Cardiac fibroblast (primary cell): ENCODE data around the gene AHCYL2.

ENCODE experiments used
- DNase-seq, 2 donors: peaks; one replicate each; pipeline versions ENCODE4 v3.0.0 to v3.0.0-alpha.2; 2010; ENCODE audit warnings: low read depth in 2 of 2
- H3K4me3 ChIP-seq, 2 donors: replicated peaks in 1 of 2; 1 replicate in 1 of 2; 2 replicates in 1 of 2; pipeline ENCODE4 v1.5.1; 2011; ENCODE audit warnings: low read depth in 2 of 2, low read length in 2 of 2, mild to moderate bottlenecking in 2 of 2, moderate library complexity in 1 of 2
- TF ChIP-seq, protein P1 (sequence below): IDR thresholded peaks from one replicate; pipeline ENCODE4 v1.5.1; 2011; ENCODE audit warnings: low read depth, mild to moderate bottlenecking, low read length, inconsistent platforms

The AHCYL2 gene

GRCh38 chr7:129370812-129371211, 146.0 kb downstream of the AHCYL2 start:
- TF ChIP-seq, protein P1, sequence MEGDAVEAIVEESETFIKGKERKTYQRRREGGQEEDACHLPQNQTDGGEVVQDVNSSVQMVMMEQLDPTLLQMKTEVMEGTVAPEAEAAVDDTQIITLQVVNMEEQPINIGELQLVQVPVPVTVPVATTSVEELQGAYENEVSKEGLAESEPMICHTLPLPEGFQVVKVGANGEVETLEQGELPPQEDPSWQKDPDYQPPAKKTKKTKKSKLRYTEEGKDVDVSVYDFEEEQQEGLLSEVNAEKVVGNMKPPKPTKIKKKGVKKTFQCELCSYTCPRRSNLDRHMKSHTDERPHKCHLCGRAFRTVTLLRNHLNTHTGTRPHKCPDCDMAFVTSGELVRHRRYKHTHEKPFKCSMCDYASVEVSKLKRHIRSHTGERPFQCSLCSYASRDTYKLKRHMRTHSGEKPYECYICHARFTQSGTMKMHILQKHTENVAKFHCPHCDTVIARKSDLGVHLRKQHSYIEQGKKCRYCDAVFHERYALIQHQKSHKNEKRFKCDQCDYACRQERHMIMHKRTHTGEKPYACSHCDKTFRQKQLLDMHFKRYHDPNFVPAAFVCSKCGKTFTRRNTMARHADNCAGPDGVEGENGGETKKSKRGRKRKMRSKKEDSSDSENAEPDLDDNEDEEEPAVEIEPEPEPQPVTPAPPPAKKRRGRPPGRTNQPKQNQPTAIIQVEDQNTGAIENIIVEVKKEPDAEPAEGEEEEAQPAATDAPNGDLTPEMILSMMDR, result no peak
- no peak overlapping the region for H3K4me3 ChIP-seq

DNA sequence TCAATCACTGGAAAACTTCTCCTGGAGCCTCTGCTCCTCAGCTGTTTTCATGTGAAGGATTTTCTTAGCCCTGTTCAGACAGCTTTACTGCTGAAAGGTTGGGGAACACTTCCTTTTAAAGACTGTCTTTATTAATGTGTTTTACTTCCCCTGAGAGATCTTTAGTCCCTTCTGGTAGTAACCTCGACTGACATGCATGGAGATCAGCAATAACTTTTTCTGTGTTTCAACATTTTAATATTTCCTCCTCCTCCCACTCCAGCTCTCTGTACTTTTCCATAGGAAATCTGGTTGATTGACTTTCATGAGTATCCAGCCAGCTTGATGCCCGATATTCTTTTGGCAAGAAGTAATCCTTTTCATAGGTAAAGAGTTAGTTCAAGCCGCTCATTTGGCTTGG, 146.7 kb downstream of the AHCYL2 start:
- TF ChIP-seq, protein P1, result no peak
- no peak overlapping the region for H3K4me3 ChIP-seq
- no peak for DNase-seq

More at GRCh38 chr7:129370812-129371211, 146.0 kb downstream of the AHCYL2 start:
- DNase-seq, result peak in 1 of 2 donors; percentile 4

- no peak overlapping the region for H3K4me3 ChIP-seq
- TF ChIP-seq, protein P1, result no peak
- no peak for DNase-seq
Measured at GRCh38 chr7:129373651-129374428, 149.0 kb downstream of the AHCYL2 start.

DNA sequence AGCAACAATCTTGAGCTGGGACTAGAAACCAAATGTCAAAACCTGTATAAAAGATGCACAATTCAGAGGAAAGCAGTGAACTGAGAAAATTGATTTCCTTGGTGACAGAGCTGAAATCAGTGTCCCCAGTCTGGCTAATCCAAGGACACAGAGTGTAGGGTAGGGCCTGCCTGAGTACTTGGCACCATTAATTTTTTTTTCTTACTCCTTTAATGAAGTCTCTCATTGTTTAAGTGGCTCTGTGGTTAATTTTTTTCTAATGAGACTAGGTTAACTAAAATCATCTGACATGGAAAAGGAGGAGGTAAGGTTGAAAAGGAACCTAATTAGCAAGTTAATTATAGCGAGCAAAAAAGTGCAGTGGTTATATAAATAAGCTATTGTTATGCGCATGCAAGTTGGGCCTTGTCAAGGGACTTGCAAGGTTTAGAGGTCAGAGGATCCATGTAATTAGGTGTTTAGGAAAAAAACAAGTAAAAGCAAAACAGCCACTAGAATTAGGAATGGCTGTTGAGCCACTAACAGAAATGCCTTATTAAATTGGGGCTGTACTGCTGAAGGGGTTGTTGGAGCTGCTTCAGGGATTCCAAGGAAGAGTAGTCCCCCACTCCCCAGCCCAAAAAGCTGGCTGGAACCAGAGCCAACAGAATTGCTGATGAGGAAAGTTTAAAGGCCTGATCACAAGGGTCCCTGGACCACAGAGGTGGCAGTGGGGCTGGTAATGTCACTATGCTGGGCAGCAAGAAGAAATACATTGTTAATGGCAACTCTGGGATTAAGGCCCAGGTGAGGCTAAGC, 150.5 kb downstream of the AHCYL2 start:
- H3K4me3 ChIP-seq, result no peak overlapping the region
- TF ChIP-seq, protein P1, result no peak
- DNase-seq, result no peak

- TF ChIP-seq, protein P1, result peak; percentile 45
- H3K4me3 ChIP-seq, result no peak overlapping the region
- peak; percentile 26 to 49 for DNase-seq
Measured at GRCh38 chr7:129376076-129376777, 151.4 kb downstream of the AHCYL2 start.

DNA sequence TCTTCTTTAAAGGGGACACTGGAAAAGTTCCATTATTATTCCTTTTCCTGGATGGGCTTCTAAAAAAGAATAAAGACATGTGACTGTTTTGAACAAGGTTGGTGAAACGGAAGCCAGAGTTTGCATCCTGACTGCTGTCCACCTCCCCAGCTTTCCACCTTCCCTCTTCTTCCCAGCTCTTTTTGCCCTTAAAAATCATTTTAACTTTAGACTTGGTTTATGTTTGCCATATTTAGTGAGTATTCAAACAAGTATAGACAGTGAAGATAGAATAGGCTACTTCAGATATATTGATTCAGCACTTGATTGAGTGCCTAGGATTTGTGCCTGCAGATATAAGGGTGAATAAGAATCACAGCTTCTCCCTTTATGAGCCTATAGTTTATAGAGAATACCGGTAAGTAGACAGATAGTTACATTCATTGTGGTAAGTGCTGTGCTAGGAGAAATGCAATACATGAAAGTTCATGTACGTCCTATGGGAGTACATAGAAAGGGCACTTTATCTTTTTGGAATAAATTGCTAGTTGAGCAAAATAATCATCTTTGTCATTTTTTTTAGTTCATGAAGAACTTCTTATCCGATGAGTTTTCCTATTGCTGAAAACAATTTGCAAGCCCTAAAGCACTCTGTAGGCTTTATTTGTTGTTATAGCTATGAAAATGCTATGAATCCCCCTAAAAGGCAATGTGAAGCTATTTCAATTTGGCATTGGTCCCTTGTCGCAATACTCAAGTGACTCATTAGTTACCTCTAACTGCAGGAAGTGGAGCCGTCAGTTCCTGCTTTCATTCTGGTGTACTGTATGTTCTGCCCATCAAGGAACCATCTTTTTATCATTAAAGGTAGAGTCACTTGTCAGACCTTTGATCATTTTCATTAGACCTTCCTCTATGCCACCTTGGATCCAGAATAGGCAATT, 152.2 kb downstream of the AHCYL2 start:
- H3K4me3 ChIP-seq, result no peak overlapping the region
- DNase-seq, result peak; percentile 51 to 73

More for the DNA sequence above, 152.2 kb downstream of the AHCYL2 start:
- TF ChIP-seq, protein P1, result no peak
